CD4-positive, alpha-beta T cell treated with Interleukin-12 subunit alpha and Interleukin-12 subunit beta, for 1 hour (primary cell): Measurements from ENCODE around the gene RPTOR.
"Not testable (repeated sequence)": the region's sequence is repeated elsewhere in the genome, so short reads cannot be mapped to it uniquely, and the experiment has no call there.

Source experiments
- DNase-seq: peaks from one replicate; pipeline ENCODE4 v3.0.0-alpha.2; 2020

The RPTOR gene

GRCh38 chr17:80544655-80545498 lies at the start of gene RPTOR:
Gene RPTOR, plus strand, starts transcription at chr17:80544838. Its CDS starts 792 bp downstream, at chr17:80545630.
- DNase-seq: peak; percentile 90

DNA sequence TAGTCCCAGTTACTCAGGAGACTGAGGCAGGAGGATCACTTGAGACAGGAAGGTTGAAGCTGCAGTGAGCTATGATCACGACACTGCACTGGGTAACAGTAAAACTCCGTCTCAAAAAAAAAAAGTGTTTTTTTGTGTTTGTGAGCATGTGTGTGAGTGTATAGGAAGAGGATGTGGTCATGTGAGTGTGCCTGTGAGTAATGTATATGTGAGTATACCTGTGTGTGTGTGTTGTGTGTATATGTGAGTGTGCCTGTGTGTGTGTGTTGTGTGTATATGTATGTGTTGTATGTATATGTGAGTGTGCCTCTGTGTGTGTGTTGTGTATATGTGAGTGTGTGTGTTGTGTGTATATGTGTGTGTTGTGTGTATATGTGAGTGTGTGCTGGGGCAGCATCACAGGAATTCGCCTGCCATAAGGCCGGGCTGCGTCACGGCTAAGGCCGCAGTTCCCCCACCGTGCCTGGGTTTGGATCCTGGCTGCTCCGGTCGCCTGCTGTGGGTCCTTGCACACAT lies 46.9 kb upstream of the RPTOR start:
- no peak for DNase-seq

DNA sequence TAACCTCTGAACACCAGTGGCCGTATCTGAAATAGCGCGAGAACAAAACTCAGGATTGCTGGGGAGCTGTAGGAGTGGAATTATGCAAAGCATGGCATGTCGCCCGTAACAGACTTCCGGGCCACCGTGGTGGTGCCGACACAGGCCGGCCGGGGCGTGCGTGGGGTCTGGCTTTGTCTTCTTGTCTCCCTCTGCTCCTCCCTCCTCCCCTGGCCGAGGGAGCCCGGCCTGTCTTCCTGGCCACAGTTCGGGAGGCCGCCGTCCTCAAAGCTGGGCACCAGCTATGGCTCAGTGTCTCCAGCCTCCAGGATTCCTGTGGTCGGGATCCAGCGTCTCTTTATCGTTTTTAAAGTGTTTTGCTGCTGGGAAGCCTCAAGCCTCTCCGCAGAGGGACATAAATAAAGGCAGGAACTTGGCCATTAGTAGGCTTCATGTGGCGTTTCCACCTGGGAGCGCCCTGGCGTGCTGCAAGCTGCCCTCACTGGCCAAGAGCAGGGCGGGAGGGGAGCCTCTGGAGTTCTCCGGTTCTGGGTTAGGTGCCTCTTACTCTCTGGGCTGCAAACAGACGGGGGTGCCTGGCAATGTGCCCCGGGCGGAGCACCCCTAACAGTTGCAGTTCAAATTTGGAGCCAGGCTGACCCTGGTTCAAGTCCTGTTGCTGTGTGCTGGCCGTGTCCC lies 46.3 kb upstream of the RPTOR start:
- DNase-seq: no peak

DNA sequence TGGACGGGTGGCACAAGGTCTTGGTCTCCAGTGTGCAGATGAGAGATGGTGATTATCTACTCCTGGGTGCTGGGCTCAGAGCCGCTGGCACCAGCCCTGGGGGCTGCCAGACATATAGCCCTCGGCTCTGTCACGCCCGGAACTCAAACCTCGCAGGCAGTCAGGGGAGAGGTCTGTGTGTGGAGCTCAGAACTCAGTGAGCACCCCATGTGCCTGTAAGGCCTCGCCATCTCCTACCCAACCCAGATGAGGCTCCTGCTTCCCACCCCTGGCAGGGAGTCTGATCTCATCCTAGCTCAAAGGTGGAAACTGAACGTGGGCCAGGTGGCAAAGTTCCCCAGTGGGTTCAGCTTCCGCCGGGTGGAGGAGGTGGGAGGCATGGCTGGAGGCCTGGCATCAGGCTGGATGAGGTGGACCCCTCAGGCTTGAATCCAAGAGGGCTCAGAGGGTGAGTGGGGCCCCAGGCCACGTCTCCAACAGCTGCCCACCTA lies 45.7 kb upstream of the RPTOR start:
- DNase-seq: no peak

DNA sequence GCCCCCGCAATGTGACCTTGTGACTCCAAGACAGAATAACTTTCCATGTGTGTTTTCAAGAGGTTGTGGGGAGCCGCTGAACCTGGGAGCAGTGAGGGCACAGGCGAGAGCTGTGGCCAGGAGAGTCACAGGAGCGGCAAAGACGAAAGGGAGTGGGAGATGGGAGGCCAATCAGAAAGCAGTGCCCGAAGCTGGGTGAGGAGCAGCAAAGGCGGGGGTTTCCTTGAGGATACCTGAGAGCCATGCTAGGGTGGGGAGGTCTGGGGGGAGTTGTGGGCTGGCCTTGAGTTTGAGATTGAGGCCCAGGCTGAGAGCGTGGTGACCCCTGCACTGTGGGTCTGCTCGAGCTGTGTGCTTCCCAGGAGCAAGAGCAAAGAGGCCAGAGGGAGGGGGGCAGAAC lies 45.1 kb upstream of the RPTOR start:
- DNase-seq: no peak

- no peak for DNase-seq
Observed at GRCh38 chr17:80499961-80500665, 44.5 kb upstream of the RPTOR start.

DNA sequence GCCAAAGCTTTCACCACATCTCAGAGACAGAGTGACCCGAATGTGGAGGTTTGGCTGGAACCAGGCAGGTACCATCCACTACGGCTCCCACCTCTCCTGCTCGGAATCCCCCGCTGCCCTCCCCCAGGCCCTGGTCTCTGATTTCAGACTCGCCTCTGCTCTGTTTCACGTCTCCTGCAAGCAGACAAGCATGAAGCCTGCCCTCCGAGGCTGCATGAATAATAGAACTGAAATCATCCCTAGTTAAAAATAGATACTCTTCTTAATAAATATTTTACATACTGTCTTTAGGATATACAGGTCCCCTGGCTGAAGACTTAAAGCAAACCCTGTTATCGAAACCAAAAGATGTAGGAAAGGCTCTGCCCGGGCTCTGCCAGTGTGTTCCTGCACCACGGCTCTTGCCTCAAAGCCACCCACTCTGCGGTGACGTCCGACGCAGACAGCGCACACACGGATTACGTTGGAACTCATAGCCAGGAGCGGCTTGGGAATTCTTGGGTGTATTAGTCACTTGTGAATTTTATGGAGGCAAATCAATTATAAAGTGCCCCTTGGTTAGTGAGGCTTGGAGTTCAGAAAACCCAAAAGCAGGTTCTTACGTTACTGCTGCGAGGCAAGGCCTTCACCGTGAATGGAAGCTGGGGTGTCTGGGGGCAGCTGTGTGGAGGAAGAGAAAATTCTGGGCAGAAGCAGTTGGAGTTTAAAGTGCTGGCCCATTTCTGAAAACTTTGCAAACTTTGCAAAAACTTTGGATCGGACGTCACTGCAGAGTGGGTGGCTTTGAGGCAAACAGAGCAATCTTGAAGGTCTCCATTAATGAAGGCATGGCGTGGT lies 42.7 kb upstream of the RPTOR start:
- no peak for DNase-seq

DNA sequence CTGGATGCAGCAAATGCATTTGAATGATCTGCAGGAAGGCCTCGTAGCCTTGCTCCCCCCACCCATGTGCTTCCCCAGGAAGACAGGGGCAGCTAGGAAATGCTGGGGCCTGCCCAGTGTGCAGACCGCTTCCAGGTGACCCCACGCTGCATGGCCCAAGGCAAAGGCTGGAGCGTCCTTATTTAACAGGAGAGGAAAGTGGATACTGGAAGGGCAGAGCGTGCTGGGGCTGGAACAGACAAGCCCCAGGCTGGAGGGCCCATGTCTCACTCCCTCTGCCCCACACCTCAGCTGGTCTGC lies 42.1 kb upstream of the RPTOR start:
- DNase-seq: no peak

DNA sequence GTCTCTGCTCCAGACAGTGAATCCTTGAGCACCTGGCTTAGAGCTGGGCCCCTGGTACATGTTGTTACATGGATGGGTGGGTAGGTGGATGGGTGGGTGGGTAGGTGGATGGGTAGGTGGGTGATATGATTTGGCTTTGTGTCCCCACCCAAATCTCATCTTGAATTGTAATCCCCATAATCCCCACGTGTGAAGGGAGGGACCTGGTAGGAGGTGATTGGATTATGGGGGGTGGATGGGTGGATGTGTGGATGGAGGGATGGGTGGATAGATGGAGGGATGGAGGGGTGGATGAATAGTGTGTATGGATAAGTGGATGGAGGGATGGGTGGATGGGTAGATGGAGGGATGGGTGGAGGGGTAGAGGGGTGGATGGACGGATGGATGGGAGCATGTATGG lies 41.6 kb upstream of the RPTOR start:
- no peak for DNase-seq

DNA sequence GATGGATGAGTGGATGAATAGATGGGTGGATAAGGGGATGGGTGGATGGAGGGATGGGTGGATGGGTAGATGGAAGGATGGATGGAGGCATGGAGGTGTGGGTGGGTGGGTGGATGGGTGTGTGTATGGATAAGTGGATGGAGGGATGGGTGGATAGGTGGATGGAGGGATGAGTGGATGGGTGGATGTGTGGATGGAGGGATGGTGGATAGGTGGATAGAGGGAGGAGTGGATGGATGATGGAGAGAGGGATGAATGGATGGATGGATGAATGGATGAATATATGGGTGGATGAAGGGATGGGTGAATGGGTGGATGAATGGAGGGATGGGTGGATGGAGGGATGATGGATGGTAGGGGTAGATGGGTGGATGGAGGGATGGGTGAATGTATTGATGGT lies 40.7 kb upstream of the RPTOR start:
- DNase-seq: no peak

GRCh38 chr17:80504686-80505413 lies 39.8 kb upstream of the RPTOR start:
- DNase-seq: no peak

DNA sequence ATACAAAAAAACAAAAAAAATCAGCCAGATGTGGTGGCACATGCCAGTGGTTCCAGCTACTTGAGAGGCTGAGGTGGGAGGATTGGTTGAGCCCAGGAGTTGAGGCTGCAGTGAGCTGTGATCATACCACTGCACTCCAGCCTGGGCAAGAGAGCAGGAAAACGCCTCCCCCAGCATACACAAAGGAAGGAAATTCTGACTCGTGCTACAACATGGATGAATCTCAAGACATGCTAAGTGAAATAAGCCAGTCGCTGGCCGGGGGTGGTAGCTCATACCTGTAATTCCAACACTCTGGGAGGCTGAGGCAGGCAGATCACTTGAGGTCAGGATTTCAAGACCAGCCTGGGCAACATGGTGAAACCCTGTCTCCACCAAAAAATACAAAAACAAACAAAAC lies 37.5 kb upstream of the RPTOR start:
- not testable (repeated sequence) for DNase-seq

GRCh38 chr17:80507965-80508364 lies 36.7 kb upstream of the RPTOR start:
- DNase-seq: no peak

- DNase-seq: no peak
Observed at GRCh38 chr17:80509311-80509710, 35.3 kb upstream of the RPTOR start.

- no peak for DNase-seq
Observed at GRCh38 chr17:80510132-80510531, 34.5 kb upstream of the RPTOR start.

- DNase-seq: no peak
Observed at GRCh38 chr17:80510772-80511171, 33.9 kb upstream of the RPTOR start.

DNA sequence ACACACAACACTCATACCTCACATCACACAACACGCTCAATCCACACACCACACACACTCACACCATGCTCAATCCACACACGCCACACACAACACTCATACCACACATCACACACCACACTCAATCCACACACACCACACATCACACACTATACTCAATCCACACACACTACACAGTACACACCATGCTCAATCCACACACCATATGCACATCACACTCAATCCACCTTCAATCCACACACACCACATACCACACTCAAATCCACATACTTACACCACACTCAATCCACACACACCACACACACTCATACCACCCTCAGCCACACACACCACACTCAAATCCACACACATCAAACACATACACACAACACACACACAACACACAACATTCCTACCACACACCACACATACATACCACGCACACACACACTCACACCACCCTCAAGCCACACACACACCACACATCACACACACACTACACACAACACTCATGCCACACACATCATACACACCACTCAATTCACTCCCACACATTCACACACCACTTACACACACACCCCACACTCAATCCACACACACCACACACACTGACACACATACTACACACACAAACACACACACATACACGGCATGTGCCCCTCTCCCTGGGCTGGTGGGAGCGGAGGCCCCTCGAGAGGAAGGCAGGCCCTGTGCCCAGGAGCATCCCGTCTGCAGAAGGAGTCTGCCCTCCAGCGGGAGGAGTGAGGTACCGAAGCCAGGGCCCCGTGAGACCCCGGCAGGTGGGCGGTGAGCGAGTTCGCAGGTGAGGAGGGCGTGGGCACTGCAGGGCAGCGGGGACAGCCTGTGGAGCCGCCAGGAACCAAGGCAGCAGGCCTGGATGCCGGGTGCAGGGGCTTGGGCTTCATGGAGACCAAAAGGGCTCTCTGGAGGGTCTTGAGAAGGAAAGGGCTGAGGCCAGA lies 33.1 kb upstream of the RPTOR start:
- no peak for DNase-seq

DNA sequence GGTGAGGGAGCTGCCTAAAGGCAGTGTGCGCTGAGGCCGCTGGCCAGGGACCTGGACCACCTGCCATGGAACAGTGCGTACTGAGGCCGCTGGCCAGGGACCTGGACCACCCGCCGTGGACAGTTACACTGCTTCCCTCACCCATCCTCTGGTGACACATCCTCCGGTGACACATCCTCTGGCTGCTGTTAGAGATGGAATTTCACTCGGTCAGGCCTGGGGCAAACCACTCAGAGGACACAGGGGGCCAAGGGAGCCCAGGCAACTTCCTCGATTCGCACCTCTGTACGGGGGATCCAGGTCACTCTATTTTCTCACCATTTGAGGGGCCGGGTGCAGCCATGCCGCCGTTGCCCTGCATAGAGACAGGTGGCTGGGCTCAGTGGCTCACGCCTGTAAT lies 32.4 kb upstream of the RPTOR start:
- DNase-seq: no peak

DNA sequence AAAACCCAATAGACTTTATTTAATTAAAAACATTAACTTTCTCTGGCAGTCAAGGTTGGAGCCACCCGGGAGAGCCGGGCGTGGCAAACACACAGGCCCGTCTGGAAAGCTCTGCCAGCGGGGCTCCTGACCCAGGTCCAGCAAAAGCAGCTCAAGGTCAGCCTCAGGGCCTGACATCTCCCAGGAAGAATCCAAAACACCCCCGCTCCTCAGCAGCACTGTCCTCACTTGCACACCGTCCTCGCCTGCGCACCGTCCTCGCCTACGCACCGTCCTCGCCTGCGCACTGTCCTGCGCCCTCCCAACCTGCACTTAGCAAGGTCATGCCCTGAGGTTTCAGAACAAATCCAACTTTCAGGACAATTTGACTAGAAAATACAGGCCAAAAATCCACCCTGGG lies 31.4 kb upstream of the RPTOR start:
- DNase-seq: no peak

DNA sequence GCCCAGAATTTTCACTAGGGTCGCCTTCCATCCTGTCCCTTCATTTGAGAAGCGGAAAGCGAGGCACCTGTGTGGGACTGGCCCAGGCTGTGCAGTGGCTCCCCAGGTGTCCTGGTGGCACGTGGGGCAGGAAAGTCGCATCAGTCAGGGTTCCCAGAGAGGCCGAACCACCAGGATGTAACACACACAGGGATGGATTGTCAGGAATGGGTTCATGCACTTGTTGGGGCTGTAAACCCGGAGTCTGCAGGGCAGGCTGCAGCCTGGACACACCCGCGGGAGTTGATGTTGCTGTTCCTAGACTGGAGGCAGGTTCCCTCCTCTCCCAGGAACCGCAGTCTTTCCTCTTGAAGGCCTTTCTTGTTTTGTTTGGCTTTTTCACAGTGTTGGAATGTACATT lies 30.7 kb upstream of the RPTOR start:
- DNase-seq: no peak
